ENCODE results near the gene KRTAP10-3.

The KRTAP10-3 gene

GRCh38 chr21:44528634-44528995 is 30.0 kb downstream of the KRTAP10-3 start:
- DNase-seq (ENCODE audit: low read depth), result no peak

DNA sequence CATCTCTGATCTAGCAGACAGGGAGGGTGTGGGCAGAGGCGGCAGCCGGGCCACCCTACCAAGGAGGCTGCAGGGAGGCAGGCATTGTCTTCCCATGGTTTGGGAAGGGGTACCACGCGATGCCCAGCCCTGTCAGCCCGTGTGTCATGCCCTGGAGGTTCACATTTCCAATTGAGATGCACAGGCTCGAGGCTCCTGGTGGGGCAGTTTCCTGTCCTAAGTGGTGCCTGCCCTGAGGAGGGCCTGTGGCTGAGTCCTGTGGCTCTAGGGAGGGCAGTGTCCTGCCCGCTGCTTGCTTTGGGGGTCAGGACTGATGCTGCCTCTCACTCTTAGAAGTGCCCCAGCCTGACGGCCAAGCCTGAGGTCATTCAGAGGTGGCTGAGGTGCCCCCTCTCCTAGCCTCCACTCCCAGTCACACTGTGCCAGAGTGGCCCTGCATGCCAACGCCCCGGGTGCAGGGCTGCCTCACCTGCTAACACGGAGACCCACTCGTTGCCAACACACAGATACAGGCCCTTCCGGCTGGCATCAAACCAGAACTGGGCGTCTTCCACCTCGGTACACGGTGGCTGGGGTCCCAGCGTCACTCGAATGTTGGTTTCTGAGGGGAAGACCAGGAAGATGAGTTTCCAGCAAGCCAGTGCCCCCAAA is 30.5 kb downstream of the KRTAP10-3 start:
- no peak for DNase-seq (ENCODE audit: low read depth)

- DNase-seq (ENCODE audit: low read depth), result no peak
Observed at GRCh38 chr21:44527156-44527982, 31.2 kb downstream of the KRTAP10-3 start.

- no peak for DNase-seq (ENCODE audit: low read depth)
Observed at GRCh38 chr21:44526096-44526997, 32.2 kb downstream of the KRTAP10-3 start.

GRCh38 chr21:44525391-44526095 is 33.1 kb downstream of the KRTAP10-3 start:
- DNase-seq (ENCODE audit: low read depth), result no peak

GRCh38 chr21:44524414-44525371 is 33.9 kb downstream of the KRTAP10-3 start:
- DNase-seq (ENCODE audit: low read depth), result no peak

DNA sequence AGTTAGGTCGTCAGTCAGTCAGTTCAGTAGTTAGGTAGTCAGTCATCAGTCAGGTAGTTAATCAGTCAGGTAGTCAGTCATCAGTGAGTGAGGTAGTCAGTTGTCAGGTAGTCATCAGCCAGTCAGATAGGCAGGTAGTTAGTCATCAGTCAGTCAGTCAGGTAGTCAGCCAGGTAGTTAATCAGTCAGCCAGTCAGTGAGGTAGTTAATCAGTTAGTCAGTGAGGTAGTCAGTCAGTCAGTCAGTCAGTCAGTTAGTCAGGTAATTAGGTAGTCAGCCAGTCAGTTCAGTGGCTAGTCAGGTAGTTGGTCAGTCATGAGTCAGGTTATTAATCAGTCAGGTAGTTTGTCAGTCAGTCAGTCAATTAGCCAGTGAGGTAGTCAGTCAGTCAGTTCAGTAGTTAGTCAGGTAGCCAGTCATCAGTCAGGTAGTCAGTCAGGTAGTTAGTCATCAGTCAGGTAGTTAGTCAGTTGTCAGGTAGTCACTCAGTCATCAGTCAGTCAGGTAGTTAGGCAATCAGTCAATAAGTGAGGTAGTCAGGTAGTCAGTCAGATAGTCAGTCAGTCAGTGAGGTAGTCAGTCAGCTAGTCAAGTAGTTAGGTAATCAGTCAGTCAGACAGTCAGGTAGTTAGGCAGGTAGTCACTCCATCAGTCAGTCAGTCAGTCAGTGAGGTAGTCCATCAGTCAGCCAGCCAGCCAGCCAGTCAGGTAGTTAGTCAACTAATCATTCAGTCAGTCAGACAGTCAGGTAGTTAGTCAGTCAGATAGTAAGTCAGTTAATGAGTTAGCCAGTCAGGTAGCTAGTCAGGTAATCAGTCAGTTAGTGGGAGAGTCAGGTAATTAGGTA is 34.8 kb downstream of the KRTAP10-3 start:
- DNase-seq (ENCODE audit: low read depth), result no peak

DNA sequence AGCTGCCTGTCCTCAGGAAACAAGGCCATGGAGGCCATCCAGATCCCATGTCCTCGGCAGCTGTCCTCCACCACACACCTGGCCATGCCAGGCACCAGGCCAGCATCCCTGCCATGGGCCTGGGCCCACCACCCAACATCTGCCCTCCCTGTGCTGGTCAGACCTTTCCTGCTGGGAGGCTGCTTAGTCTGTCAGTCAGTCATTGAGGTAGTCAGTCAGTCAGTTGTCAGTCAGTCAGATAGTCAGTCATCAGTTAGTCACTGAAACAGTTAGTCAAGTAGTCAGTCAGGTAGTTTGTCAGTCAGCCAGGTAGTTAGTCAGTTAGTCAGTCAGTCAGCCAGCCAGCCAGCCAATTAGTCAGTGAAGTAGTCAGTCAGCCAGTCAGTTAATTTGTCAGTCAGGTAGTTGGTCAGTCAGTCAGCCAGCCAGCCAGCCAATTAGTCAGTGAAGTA is 35.8 kb downstream of the KRTAP10-3 start:
- no peak for DNase-seq (ENCODE audit: low read depth)

GRCh38 chr21:44521928-44522752 is 36.5 kb downstream of the KRTAP10-3 start:
- no peak for DNase-seq (ENCODE audit: low read depth)

DNA sequence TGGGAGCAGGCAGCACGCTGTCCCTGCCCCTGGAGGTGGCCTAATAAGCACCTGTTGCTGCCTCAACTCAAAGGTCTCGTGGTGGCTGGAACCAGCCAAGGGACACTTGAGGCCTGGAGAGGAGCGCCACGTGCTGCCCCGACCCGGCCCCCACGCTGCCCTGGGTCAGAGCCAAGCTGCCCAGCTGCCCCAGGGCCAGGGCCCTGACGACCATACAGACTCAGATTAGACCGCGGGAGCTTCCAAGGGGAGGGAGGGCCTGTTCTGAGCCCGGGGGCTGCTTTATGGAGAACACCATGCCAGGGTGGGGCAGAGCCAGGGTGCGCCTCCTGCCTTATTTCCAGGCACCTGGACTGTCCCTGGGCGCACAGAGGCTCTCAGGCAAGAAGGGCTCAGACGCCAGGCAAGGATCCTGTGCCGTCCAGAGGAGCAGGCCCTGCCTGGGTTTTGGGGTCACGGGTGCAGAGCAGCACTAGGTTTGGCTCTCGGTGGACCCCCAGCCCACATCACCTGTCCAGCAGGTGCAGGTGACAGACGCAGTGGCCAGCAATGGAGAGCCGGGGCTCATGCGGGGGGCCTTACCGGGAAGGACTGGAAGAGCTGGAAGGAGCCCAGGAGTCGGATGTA is 37.2 kb downstream of the KRTAP10-3 start:
- DNase-seq (ENCODE audit: low read depth), result no peak

GRCh38 chr21:44520326-44521300 is 38.0 kb downstream of the KRTAP10-3 start:
- no peak for DNase-seq (ENCODE audit: low read depth)

GRCh38 chr21:44519346-44520325 is 39.0 kb downstream of the KRTAP10-3 start:
- DNase-seq (ENCODE audit: low read depth), result no peak

DNA sequence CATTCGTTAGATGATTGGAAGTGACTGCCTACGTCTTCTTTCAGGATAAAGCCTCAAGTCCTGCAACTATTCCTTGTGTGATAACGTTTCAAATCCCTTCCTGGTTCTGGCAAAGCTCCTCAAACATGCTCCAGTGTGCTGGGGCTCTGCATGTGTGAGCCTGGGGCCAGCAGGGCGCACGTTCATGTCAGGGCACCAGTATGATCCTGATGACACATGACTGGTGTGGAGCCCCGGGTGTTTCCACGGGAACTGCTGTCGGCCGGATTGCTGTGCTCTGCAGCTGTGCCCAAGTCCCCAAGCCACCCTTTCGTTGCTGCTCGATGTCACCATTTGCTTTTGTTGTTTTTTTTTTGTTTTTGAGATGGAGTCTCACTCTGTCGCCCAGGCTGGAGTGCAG is 39.9 kb downstream of the KRTAP10-3 start:
- no peak for DNase-seq (ENCODE audit: low read depth)

DNA sequence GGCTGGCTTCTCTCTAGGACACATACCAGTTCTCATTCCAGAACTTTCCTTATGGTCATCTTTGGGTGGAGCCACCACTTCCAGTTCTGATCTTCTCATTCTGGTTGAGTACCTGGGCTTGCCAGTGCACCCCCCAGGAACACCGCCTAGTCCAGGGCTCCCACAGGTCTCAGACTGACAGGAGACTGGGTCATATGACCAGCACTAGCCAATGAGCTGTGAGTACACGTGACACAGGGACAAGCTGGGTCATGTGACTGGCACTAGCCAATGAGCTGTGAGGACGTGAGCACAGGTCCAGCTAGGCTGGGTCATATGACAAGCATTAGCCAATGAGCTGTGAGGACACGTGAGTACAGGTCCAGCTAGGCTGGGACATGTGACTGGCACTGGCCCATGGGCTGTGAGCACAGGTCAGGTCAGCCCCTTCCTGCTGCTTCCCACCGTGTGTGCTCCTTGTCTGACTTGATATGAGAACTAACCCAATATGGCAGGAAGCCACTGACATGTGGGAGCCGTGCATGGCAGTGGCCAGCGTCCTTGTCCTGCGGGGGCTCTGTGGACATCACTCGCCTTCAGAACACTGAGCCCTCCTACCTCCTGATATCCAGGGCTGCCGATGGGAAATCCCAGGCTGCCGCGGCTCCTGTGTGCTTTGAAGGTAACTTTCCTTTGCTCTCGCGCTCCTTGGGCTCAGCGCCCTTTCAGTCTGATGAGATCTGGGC is 41.3 kb downstream of the KRTAP10-3 start:
- DNase-seq (ENCODE audit: low read depth), result no peak

DNA sequence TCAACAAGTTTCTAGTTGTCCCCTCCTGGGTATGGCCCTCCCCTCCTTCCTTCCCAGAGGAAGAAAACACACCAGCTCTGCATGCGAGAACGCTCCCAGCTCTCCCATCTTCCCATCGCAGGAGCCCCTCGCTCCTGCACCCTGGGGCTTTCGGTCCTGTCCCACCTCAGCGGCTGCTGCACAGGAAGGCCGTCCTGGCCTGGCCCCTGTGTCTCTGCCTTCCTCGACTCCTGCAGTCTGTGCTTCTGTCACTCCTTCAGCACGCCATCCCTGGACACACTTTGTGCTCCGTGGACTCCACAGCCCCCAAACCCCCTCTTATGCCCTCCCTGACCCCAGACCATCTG is 41.8 kb downstream of the KRTAP10-3 start:
- no peak for DNase-seq (ENCODE audit: low read depth)
